CD4-positive, CD25-positive, alpha-beta regulatory T cell (primary cell): ENCODE data around the gene GRAP2. TPM values are rescaled to one million over a fixed set of nuclear protein-coding genes. Genes with fewer than 3 reads are reported as not detected.
"Not testable (repeated sequence)": the region's sequence is repeated elsewhere in the genome, so short reads cannot be mapped to it uniquely, and the experiment has no call there.

Experiments
- ATAC-seq, 2 donors: fragments of 150-1000 bp; cut with Tn5 transposase; one replicate each; pipeline ENCODE4 v1.10.0; 2021; ENCODE audit warnings: low read depth in 2 of 2, moderate number of reproducible peaks in 2 of 2, moderate library complexity in 1 of 2
- DNase-seq, 3 donors: peaks; one replicate each; pipeline versions ENCODE4 v3.0.0 to v3.0.0-alpha.2; 2012 to 2022; ENCODE audit warnings: mixed read lengths in 1 of 3
- H3K27ac ChIP-seq: one replicate; pipeline ENCODE4 v1.7.0; 2013; ENCODE audit warnings: mild to moderate bottlenecking, low read length; ENCODE audit not compliant: insufficient read depth, poor library complexity, severe bottlenecking
- H3K27me3 ChIP-seq: one replicate; pipeline ENCODE4 v1.7.0; 2013; ENCODE audit warnings: low read length; ENCODE audit not compliant: control insufficient read depth, insufficient read depth
- H3K36me3 ChIP-seq: one replicate; pipeline ENCODE4 v1.7.0; 2013; ENCODE audit warnings: mild to moderate bottlenecking, low read length, moderate library complexity; ENCODE audit not compliant: control insufficient read depth, insufficient read depth
- H3K4me1 ChIP-seq: 2 replicates; pipeline ENCODE4 v1.7.0; 2013; ENCODE audit warnings: mild to moderate bottlenecking, low read length; ENCODE audit not compliant: insufficient read depth, control insufficient read depth, poor library complexity, severe bottlenecking
- H3K4me3 ChIP-seq: one replicate; pipeline ENCODE4 v1.7.0; 2013; ENCODE audit warnings: low read depth, mild to moderate bottlenecking, low read length, moderate library complexity
- H3K9me3 ChIP-seq, 2 experiments: 1 replicate in 1 of 2; 2 replicates in 1 of 2; pipeline ENCODE4 v1.7.0; 2013; ENCODE audit warnings: low read length in 2 of 2, mild to moderate bottlenecking in 1 of 2, moderate library complexity in 1 of 2; ENCODE audit not compliant: control insufficient read depth in 2 of 2
- H3K27ac Mint-ChIP-seq, 3 donors: one replicate each; pipeline ENCODE4 v1.8.0; 2020 to 2022; ENCODE audit warnings: mild to moderate bottlenecking in 3 of 3, mixed read lengths in 3 of 3, moderate library complexity in 2 of 3
- H3K27me3 Mint-ChIP-seq: one replicate; pipeline ENCODE4 v1.8.0; 2022; ENCODE audit warnings: mild to moderate bottlenecking, mixed read lengths
- H3K36me3 Mint-ChIP-seq: one replicate; pipeline ENCODE4 v1.8.0; 2020; ENCODE audit warnings: mixed read lengths
- H3K4me1 Mint-ChIP-seq, 4 donors: one replicate each; pipeline ENCODE4 v1.8.0; 2020 to 2022; ENCODE audit warnings: mixed read lengths in 4 of 4, mild to moderate bottlenecking in 1 of 4
- H3K4me3 Mint-ChIP-seq, 4 donors: one replicate each; pipeline ENCODE4 v1.8.0; 2020 to 2022; ENCODE audit warnings: mild to moderate bottlenecking in 4 of 4, mixed read lengths in 4 of 4, moderate library complexity in 3 of 4
- H3K9me3 Mint-ChIP-seq, 7 donors: one replicate each; pipeline ENCODE4 v1.8.0; 2020 to 2022; ENCODE audit warnings: mixed read lengths in 7 of 7, mild to moderate bottlenecking in 3 of 7, moderate library complexity in 2 of 7
- polyA plus RNA-seq, 4 donors: library from polyadenylated mRNA; unstranded; fragments of 300-500 nt; fragmentation: Illumina TruSeq; gene quantifications; one replicate each; pipeline ENCODE4 v1.2.3, GENCODE V29; 2021
- total RNA-seq: library from RNA; stranded (reverse); gene quantifications from one replicate; pipeline ENCODE4 v1.2.3, GENCODE V29; 2022

GRAP2 gene
- total and polyA plus RNA-seq, 5 donors from 2014 or later, result 48.9 to 160 (median 55.3) TPM

- not testable (repeated sequence) for H3K4me3 ChIP-seq, H3K36me3 ChIP-seq, H3K27ac Mint-ChIP-seq, H3K36me3 Mint-ChIP-seq, DNase-seq, H3K9me3 Mint-ChIP-seq, ATAC-seq, H3K4me3 Mint-ChIP-seq, H3K27ac ChIP-seq, H3K4me1 ChIP-seq, H3K9me3 ChIP-seq, H3K27me3 Mint-ChIP-seq, H3K27me3 ChIP-seq
- peaks cover 5 to 11% (median 11%) of the 10 kb centered on the region in 4 donors for H3K4me1 Mint-ChIP-seq
These were observed 11.0 kb upstream of the GRAP2 start for GRCh38 chr22:39889924-39890323.

- H3K4me3 ChIP-seq, result no peak within 1 kb of the TSS
- H3K36me3 ChIP-seq, result no peaks in the 10 kb centered on the region
- Mint-ChIP-seq H3K27me3 (peaks cover 7% of the 10 kb centered on the region), H3K36me3 (no peaks in the 10 kb centered on the region), H3K4me3 (no peak within 1 kb of the TSS), H3K27ac (no peak within 1 kb of the TSS), H3K9me3 (no peaks in the 10 kb centered on the region), H3K4me1 (peaks cover 5 to 11% (median 11%) of the 10 kb centered on the region in 4 donors)
- H3K27ac ChIP-seq, result no peak within 1 kb of the TSS
- no peaks in the 10 kb centered on the region for H3K27me3 ChIP-seq
- no peaks in the 10 kb centered on the region for H3K9me3 ChIP-seq
- ATAC-seq (no peak), DNase-seq (no peak)
- H3K4me1 ChIP-seq, result peaks cover 3% of the 10 kb centered on the region
These were observed 7.4 kb upstream of the GRAP2 start, which contains the start of gene ENTHD1 for GRCh38 chr22:39893526-39893925. ENTHD1 (minus strand) TSS chr22:39893760; CDS start chr22:39887748, 6,012 bp downstream.

- Histone ChIP-seq H3K36me3 (no peaks in the 10 kb centered on the region), H3K27me3 (no peaks in the 10 kb centered on the region), H3K27ac (no peak overlapping the region), H3K9me3 (no peaks in the 10 kb centered on the region), H3K4me1 (peaks cover 3% of the 10 kb centered on the region), H3K4me3 (no peak overlapping the region)
- Mint-ChIP-seq H3K27ac (no peak overlapping the region), H3K4me3 (no peak overlapping the region), H3K36me3 (no peaks in the 10 kb centered on the region), H3K27me3 (peaks cover 7% of the 10 kb centered on the region), H3K9me3 (no peaks in the 10 kb centered on the region), H3K4me1 (peaks cover 9 to 17% (median 11%) of the 10 kb centered on the region in 4 donors)
- DNase-seq, result no peak
- no peak for ATAC-seq
These were observed 6.3 kb upstream of the GRAP2 start for GRCh38 chr22:39894554-39895092.

- H3K4me1 Mint-ChIP-seq, result peaks cover 14 to 24% (median 18%) of the 10 kb centered on the region in 4 donors
- H3K9me3 ChIP-seq, result no peaks in the 10 kb centered on the region
- H3K4me3 Mint-ChIP-seq, result no peak overlapping the region
- DNase-seq, result no peak
- H3K9me3 Mint-ChIP-seq, result no peaks in the 10 kb centered on the region
- peaks cover 7% of the 10 kb centered on the region for H3K27me3 Mint-ChIP-seq
- ATAC-seq, result no peak
- no peak overlapping the region for H3K27ac Mint-ChIP-seq
- peaks cover 14% of the 10 kb centered on the region for H3K4me1 ChIP-seq
- no peak overlapping the region for H3K27ac ChIP-seq
- no peaks in the 10 kb centered on the region for H3K36me3 Mint-ChIP-seq
- no peaks in the 10 kb centered on the region for H3K36me3 ChIP-seq
- no peaks in the 10 kb centered on the region for H3K27me3 ChIP-seq
- no peak overlapping the region for H3K4me3 ChIP-seq
These were observed 5.2 kb upstream of the GRAP2 start for GRCh38 chr22:39895682-39896081.

- peaks cover 15% of the 10 kb centered on the region for H3K4me1 ChIP-seq
- no peaks in the 10 kb centered on the region for H3K9me3 ChIP-seq
- H3K36me3 ChIP-seq, result no peaks in the 10 kb centered on the region
- no peaks in the 10 kb centered on the region for H3K27me3 ChIP-seq
- H3K4me1 Mint-ChIP-seq, result peaks cover 14 to 28% (median 21%) of the 10 kb centered on the region in 4 donors
- peaks cover 0 to 2% (median 0%) of the 10 kb centered on the region in 7 donors for H3K9me3 Mint-ChIP-seq
- no peak overlapping the region for H3K4me3 ChIP-seq
- no peak overlapping the region for H3K4me3 Mint-ChIP-seq
- H3K27ac ChIP-seq, result no peak overlapping the region
- H3K27ac Mint-ChIP-seq, result no peak overlapping the region
- DNase-seq, result no peak
- no peak for ATAC-seq
- H3K36me3 Mint-ChIP-seq, result no peaks in the 10 kb centered on the region
- peaks cover 7% of the 10 kb centered on the region for H3K27me3 Mint-ChIP-seq
These were observed 4.4 kb upstream of the GRAP2 start for GRCh38 chr22:39896313-39896996.

GRCh38 chr22:39897841-39898240 is 3.0 kb upstream of the GRAP2 start:
- Histone ChIP-seq H3K36me3 (no peaks in the 10 kb centered on the region), H3K9me3 (no peaks in the 10 kb centered on the region), H3K4me1 (peaks cover 12% of the 10 kb centered on the region), H3K27me3 (no peaks in the 10 kb centered on the region), H3K27ac (no peak overlapping the region), H3K4me3 (no peak overlapping the region)
- peaks cover 0 to 2% (median 0%) of the 10 kb centered on the region in 7 donors for H3K9me3 Mint-ChIP-seq
- peaks cover 5 to 19% (median 14%) of the 10 kb centered on the region in 4 donors for H3K4me1 Mint-ChIP-seq
- peaks cover 3% of the 10 kb centered on the region for H3K27me3 Mint-ChIP-seq
- H3K4me3 Mint-ChIP-seq, result no peak overlapping the region
- ATAC-seq (no peak), DNase-seq (no peak)
- H3K27ac Mint-ChIP-seq, result no peak overlapping the region
- peaks cover 3% of the 10 kb centered on the region for H3K36me3 Mint-ChIP-seq

- Mint-ChIP-seq H3K9me3 (peaks cover 0 to 2% (median 0%) of the 10 kb centered on the region in 7 donors), H3K36me3 (peaks cover 3% of the 10 kb centered on the region), H3K27me3 (no peaks in the 10 kb centered on the region), H3K4me1 (peaks cover 4 to 17% (median 13%) of the 10 kb centered on the region in 4 donors), H3K27ac (peak overlapping the region in 2 of 3 donors; percentile 30 to 34), H3K4me3 (no peak overlapping the region)
- DNase-seq (no peak), ATAC-seq (no peak)
- Histone ChIP-seq H3K27ac (no peak overlapping the region), H3K4me3 (no peak overlapping the region), H3K9me3 (no peaks in the 10 kb centered on the region), H3K4me1 (peaks cover 14% of the 10 kb centered on the region), H3K27me3 (no peaks in the 10 kb centered on the region), H3K36me3 (no peaks in the 10 kb centered on the region)
These were observed 1.9 kb upstream of the GRAP2 start for GRCh38 chr22:39898997-39899396.
